GM21515 (cell line): ENCODE results near the gene WDR62.
"Not testable (repeated sequence)": the region's sequence is repeated elsewhere in the genome, so short reads cannot be mapped to it uniquely, and the experiment has no call there.

Experiments
- ATAC-seq: cut with Tn5 transposase; IDR thresholded peaks from one replicate; pipeline ENCODE4 v1.9.1; 2021; ENCODE audit not compliant: unreplicated experiment

Gene WDR62

DNA sequence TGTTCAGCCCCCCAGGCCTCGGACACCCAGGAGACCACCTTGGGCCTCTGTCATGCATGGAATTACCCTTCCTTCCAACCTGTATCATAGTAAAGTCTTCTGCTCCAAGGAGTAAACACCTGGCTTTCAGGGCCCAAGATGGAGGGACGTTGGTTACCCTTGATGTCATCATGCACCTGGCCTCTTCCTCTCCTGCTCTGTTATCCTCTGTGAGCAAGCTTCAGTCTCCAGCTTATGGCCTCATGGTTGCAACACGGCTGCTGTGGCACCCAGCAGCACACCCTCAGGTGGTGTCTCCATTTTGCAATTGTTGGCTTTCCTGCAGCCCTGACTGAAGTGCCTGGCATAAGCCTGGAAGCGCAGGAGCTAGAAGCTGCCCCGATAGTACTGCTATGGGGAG, 52.3 kb downstream of the WDR62 start:
- ATAC-seq = no peak

DNA sequence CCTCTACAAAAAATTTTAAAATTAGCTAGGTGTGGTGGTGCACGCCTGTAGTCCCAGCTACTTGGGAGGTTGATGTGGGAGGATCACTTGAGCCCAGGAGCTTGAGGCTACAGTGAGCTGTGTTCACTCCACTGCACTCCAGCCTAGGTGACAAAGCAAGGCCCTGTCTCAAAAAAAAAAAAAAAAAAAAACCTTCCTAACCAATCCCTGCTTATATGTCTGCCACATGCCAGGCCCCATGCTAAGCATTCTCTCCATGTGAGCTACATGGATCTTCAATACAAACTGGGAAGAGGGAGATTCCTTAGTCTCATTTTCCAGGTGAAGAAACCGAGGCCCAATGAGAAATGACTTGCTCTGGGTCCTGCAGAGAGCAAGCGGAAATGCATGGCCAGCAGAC, 54.0 kb downstream of the WDR62 start:
- no peak for ATAC-seq

DNA sequence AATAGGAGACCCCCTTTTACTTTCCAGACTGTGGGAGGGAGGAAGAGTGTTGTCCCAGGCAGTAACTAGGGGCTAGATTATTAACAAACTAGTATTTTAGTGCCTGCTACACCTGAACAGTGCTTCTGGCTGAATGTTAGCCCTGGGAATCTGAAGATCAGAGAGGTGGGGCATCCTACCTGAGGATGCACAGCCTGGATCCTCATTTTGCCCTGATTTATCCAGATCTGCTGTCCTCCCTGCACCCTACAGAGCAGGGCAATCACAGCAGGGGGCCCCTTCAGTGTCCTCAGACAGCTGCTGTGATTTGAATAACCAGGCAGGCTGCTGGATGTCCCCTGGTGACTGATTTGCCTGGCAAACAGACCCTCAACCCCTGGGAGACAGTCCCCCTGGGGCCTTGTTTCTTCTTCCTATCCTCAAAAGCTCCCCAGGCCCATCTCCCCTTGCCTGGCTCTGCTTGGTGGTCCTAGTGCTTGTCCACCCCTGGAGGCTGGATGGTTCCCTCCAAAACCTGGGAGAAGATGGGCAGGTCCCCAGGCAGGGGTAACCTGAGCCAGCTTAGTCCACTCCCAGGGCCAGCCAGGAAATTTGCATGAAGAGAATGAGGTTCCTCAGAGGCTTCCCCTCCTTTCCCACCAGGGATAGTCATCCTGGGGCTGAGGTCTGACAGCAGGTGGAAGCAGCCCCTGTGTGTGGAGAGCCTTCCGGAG, 55.9 kb downstream of the WDR62 start, which contains the start of gene OVOL3:
Gene OVOL3, plus strand, starts transcription at position 657 of the 713 bp plus-strand sequence. CDS start 60 bp downstream, outside the sequence.
- ATAC-seq = no peak

DNA sequence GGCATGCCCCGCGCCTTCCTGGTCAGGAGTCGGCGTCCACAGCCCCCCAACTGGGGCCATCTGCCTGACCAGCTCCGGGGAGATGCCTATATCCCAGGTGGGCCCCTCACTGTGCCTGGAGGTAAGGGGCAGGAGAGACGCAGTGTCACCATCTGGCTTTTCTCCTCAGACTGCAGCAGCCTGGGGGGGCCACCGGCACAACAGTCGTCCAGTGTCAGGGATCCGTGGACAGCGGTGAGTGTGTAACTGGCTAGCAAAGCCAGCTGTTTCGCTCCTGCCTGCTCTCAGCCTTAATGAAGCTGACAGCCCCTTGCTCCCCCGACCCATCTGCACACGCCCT, 56.5 kb downstream of the WDR62 start:
- ATAC-seq = no peak

DNA sequence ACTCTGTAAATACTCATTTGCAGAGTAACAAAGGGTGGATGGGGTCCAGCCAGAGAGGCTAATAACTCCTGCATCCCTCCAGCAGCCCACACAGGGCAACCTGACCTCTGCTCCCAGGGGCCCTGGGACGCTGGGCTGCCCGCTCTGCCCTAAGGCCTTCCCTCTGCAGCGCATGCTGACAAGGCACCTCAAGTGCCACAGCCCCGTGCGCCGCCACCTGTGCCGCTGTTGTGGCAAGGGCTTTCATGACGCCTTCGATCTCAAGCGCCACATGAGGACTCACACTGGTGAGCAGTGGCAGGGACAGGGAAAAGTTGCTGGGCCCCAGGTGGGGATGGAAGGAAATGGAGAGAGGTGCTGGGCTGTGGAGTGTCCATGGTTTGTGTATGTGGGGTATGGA, 58.0 kb downstream of the WDR62 start:
- no peak for ATAC-seq

DNA sequence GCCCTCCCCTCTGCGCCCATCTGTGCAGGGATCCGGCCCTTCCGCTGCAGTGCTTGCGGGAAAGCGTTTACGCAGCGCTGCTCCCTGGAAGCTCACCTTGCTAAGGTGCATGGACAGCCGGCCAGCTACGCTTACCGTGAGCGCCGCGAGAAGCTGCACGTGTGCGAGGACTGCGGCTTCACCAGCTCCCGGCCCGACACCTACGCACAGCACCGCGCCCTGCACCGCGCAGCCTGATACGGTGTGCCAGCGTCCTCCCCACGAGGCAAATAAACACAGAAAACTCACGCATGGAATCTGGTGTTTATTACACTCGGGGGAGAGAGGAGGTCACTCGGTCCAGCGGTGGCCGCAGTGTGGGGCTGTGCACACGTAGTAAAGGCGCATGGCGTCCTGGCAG, 58.7 kb downstream of the WDR62 start:
- no peak for ATAC-seq

DNA sequence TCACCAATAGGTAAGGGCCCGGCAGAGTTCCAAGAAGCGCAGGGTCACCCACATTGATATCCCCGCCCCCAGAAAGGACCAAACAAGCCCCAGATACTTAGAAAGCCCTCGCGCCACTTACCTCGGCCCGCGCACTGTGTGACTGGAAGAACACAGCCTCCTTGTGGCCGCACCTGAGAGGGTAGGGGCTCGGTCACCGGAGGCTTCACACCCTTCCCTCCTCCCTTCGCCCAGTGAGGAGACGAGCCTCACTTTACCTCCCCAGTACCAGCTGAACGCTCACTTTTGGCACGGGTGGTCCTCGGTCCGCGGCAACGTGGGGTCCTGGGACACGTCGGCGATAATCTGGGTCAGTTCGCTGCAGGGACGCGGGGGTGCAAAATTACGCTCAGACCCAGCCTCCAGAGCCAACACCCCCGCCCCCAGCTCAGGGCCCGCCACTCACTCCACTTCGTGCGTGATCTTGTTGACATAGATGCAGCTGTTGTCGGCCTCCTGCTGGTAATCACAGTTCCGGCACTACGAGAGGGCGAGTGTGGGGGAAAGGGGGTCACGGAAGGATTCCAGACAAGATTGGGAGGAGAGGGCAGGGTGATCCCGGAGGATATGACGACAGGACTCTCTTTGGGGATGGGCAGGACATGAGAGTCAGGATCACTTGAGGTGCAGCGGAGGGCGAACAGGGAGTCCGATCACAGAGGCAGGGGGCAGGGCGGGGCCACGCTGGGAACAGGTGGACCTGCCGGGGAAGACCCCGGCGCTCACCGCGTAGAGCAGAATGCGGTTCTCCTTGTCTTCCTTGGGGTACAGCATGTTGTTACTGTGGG, 59.4 kb downstream of the WDR62 start:
- no peak for ATAC-seq

DNA sequence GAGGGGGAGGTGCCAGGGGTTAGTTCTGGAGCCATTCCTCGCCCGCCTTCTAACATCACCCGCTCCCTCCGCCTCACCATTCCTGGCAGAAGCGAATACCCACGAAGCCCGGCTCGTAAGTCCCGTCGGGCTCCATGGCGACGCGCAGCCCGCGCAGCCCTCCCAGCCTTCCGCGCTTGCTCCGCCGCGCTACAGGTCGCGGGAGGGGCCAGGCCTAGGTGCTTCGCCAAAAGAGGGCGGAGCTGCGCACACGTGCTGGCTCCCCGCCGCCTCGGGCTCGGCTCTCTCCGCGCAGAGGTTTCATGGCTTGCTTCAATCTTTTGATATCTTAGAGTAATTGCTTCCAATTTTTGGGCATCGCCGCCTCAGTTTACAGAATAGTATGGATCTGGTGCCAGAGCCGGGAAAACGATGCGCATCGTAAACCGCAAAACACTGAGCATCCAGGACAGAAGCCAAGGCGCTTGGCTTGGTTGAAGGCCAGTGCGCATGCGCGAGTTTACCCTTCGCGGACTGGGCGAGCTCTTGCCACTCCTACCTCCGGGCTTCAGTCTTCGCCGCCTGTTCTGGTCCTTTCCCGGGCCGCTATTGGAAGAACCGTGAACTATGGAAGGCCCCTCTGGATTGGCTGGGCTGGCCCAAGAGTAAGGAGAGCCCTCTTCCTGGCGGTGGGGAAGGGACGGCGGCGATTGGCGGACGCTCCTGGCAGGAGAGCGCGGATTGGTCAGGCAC, 60.2 kb downstream of the WDR62 start, which contains the start of gene POLR2I:
Gene POLR2I, minus strand, starts transcription at position 155 of the 732 bp plus-strand sequence. Its CDS starts 19 bp downstream, at position 136.
- peak; percentile 67 for ATAC-seq

DNA sequence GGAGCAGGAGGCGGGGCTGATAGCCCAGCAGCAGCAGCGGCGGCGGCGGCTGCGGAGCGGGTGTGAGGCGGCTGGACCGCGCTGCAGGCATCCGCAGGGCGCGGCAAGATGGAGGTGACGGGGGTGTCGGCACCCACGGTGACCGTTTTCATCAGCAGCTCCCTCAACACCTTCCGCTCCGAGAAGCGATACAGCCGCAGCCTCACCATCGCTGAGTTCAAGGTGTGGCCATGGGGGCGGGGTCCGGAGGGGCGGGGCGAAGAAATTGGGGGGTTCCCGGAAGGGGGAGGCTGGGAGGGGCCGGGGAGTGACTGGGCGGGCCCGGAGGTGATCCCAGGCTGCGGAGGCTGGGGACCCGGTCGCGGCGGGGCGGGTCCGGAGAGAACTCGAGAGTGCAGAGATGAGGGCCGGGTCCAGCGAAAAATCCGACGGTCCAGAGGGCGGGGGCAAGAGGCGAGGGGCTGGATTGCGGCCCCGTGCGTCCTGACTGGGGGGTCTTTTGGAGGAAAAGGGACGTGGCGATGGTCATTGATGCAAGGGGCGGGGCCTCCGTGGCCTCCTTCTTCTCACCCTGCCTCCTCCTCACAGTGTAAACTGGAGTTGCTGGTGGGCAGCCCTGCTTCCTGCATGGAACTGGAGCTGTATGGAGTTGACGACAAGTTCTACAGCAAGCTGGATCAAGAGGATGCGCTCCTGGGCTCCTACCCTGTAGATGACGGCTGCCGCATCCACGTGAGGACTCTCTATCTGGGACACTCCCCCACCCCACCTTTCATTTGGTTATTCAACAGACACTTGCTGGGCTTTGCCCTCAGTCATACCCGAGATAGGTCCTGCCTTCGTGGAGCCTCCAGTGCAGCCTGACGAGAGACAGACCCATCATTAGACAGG, 61.0 kb downstream of the WDR62 start, which contains the start of gene TBCB:
Gene TBCB, plus strand, starts transcription at position 16 of the 891 bp plus-strand sequence. Its CDS starts 93 bp downstream, at position 109.
- no peak for ATAC-seq

DNA sequence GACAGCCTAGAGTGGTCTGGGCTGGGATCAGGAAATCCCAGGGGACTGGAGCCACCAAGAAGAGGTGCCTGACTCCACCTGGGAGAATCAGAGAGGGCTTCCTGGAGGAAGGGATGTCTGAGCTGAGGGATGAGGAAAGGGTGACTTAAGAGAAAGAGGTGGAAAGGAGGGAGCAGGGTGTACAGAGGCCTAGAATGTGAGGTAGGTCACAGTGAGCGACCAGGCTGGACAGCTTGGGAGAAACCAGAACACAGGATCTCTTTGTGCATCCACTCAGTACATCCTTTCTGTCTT, 61.6 kb downstream of the WDR62 start:
- no peak for ATAC-seq

DNA sequence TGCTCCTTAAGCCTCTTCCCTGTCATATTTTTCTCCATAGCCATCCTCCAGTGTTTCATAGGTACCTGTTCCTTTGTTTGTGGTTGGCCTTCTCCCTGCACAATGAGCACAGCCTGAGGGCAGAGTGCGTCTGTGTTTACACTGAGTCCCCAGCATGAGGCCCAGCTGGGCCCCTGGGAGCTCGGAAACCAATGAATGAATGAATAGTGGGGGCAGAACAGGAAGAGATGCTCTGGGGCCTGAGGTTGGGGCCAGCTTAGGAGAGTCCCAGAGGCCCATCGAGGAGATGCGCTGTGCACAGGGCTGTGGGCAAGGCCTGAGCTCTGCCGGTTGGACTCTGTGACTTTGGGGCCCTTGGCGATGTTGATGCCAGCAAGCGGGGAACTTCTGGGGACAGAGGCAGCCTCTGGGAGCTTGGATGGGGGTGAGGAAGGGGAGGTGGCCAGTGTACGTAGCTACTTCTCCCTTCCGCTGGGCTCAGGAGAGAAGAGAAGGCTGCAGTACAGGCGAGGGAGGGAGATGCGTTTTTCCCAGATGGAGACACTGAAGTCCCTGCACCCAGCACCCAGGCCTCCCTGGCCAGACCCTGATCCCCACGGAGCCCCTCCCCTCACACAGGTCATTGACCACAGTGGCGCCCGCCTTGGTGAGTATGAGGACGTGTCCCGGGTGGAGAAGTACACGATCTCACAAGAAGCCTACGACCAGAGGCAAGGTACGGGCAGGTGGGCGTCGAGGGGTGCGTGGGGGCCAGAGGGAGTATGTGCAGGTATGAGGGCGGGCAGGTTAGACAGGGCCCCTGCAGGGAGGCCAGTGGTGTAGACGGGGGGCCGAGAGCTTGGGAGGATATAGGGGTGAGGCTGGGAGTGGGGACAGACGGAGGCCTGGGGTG, 65.6 kb downstream of the WDR62 start:
- no peak for ATAC-seq

DNA sequence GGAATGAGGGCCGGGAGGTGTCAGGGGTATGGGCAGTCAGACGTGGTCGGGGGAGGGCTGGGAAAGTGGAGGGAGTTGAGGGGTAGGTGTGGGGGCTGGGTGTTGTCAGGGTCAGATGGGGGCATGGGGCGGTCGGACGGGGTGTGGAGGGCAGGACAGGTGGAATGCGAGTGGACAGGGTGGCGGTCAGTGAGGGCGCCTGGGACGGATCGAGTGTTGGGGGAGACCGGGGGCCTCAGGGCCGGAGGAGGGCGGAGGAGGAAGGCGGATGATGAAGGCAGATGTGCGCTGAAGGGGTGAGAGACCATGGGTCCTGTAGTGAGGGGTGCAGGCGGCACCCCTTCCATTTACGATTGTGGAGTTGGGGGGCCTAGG, 66.3 kb downstream of the WDR62 start:
- no peak for ATAC-seq

DNA sequence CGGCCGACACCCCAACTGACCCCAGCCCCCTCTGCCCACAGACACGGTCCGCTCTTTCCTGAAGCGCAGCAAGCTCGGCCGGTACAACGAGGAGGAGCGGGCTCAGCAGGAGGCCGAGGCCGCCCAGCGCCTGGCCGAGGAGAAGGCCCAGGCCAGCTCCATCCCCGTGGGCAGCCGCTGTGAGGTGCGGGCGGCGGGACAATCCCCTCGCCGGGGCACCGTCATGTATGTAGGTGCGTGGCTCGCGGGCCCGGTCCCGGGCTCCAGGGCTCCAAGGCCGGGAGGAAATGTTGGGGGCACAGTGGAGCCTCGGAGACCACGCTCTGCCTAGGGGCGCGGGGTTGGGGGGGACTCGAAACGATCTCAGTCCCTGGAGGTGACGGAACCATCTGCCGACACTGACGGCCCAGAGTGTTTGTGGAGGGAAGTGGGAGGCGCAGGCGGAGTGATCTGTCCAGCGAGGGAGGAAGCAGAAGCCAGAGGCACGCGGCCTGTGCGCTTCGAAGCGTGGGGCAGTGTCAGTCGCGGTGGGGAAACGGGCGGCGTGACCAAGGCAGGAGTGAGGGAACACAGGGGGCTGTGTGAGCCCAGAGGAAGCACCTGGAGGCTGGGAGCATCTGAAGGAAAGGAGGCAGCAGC, 66.9 kb downstream of the WDR62 start:
- no peak for ATAC-seq

DNA sequence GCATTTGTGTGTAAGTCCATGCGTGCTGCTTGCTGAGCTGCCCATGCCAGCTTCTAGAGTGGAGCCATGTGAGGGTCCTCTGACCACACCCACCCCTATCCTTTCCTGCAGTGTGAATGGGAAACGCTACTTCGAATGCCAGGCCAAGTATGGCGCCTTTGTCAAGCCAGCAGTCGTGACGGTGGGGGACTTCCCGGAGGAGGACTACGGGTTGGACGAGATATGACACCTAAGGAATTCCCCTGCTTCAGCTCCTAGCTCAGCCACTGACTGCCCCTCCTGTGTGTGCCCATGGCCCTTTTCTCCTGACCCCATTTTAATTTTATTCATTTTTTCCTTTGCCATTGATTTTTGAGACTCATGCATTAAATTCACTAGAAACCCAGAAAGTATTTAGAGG, 70.9 kb downstream of the WDR62 start:
- ATAC-seq = no peak

DNA sequence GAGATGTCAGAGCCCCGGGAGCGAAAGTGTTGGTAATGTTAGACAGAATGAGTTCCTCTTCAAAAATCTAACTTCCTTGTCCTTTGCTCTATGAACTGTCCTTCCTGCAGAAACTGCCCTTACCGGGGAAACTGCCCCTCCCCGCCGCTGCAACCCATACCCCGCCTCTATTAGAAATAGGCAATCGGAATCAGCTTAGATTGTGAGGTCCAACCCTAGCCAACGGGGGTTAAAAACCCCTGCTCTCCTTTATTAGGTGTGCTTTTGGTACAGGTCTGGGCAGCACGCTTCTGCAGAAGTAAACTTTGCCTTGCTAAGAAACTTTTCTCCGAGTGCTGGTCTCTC, 73.7 kb downstream of the WDR62 start:
- ATAC-seq = no peak

DNA sequence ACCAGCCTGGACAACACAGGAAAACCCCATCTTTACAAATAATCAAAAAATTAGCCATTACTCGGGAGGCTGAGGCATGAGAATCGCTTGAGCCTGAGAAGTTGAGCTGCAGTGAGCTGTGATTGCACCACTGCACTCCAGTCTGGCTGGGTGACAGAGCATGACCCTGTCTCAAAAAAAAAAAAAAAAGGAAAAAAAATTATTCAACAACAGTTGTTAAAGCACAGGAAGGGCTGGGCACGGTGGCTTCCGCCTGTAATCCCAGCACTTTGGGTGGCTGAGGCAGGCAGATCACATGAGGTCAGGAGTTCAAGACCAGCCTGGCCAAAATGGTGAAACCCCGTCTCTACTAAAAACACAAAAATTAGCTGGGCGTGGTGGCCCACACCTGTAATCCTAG, 76.5 kb downstream of the WDR62 start:
- ATAC-seq = not testable (repeated sequence)

DNA sequence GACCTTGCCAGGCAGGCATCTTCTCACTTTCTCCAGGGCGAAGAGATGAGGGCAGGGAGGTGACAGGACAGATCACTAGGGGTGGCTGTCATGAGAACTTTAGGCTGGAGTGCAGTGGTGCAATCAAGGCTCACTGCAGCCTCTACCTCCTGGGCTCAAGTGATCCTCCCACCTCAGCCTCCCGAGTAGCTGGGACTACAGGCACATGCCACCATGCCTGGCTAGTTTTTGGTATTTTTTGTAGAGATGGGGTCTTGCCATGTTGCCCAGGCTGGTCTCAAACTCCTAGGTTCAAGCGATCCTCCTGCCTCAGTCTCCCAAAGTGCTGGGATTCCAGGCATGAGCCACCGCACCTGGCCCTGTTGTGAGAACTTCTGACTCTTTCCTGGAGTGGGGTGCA, 80.2 kb downstream of the WDR62 start:
- not testable (repeated sequence) for ATAC-seq

DNA sequence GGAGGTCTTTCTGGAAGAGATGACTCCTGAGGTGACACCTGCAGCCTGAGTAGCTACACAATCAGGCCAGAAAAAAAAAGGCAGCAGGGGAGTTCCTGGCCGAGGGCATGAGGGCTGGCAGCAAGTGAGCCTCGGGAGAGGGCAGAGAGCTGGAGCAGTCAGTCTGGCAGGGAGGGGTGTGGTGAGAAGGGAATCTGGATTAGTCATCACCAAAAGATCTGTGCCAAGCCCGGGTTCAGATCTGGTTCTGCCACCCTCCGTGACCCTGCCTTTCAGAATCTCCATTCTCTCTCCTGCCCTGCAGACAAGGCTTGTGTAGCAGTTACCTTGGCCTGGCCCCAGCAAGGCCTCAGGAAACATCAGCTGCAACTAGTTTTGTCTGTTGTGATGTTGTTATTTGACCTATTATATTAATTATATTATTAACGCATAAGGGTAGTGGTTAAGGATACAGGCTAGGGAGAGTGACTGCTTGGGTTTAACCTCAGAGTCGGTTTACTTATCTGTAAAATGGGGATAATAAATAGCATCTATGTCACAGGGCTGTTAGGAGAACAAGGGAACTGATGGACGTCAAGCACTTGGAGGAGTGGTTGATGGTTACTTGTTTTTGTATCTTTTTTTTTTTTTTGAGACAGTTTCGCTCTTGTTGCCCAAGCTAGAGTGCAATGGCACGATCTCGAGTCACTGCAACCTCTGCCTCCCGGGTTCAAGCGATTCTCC, 82.4 kb downstream of the WDR62 start:
- no peak for ATAC-seq

DNA sequence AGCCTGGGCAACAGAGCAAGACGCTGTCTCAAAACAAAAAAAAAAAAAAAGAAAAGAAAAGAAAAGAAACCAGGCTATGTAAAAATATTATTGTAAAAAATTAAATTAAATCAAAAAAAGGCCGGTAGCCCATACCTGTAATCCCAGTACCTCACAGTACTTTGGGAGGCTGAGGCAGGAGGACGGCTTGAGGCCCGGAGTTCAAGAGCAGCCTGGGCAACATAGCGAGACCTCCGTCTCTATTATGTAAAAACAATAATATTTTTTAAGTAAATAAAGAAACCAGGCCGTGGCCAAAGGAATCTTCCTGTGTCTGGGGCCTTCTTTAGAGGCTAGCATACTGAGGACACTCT, 84.4 kb downstream of the WDR62 start:
- no peak for ATAC-seq
